Right lung (tissue), 10 donors: Measurements from ENCODE around the gene TUSC7. TPM values are rescaled to one million over a fixed set of nuclear protein-coding genes. Genes with fewer than 3 reads are reported as not detected.

Source experiments
- DNase-seq, 2 donors: peaks; one replicate each; pipeline ENCODE4 v3.0.0-alpha.2; 2013
- long read RNA-seq, 8 donors: transcript quantifications; one replicate each; lab custom pipeline, GENCODE V29; 2026
- polyA plus RNA-seq, 5 donors: library from polyadenylated mRNA; unstranded; fragments of 120-200 nt; gene quantifications; one replicate each; pipeline versions ENCODE4 v1.2.1 to v1.2.3, GENCODE V29; 2013; ENCODE audit warnings: inconsistent platforms in 1 of 5, low replicate concordance in 1 of 5; ENCODE audit not compliant: insufficient read length in 5 of 5, insufficient read depth in 1 of 5

The TUSC7 gene
- polyA plus RNA-seq: not detected
- long read RNA-seq, donor 1: 0 reads
- long read RNA-seq, donor 2: 0 reads
- long read RNA-seq, donor 3: 0 reads
- long read RNA-seq, donor 4: 0 reads
- long read RNA-seq, donor 5: 0 reads
- long read RNA-seq, donor 6: 0 reads
- long read RNA-seq, donor 7: 0 reads
- long read RNA-seq, donor 8: 0 reads

GRCh38 chr3:116709479-116709878 lies at the start of gene TUSC7:
TSS of gene TUSC7 (plus strand) at chr3:116709779.
- no peak for DNase-seq

DNA sequence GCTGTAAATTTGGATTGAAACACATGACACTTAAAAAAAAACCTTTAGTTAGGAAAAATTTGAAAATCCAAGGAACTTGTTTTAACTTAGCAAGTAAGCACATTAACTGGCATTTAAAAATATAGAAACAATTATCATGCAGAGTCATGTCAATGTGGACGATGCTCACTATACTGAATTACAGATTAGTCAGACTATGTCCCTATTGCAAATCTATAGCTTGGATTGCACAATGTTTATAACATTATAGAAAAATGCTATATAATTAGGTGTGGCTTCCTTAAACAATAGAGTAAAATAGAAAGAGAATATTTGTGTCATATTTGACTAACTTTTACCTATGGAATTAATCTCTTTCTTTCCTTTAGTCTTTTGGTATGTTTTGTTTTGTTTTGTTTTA lies 48.4 kb upstream of the TUSC7 start:
- DNase-seq: no peak

DNA sequence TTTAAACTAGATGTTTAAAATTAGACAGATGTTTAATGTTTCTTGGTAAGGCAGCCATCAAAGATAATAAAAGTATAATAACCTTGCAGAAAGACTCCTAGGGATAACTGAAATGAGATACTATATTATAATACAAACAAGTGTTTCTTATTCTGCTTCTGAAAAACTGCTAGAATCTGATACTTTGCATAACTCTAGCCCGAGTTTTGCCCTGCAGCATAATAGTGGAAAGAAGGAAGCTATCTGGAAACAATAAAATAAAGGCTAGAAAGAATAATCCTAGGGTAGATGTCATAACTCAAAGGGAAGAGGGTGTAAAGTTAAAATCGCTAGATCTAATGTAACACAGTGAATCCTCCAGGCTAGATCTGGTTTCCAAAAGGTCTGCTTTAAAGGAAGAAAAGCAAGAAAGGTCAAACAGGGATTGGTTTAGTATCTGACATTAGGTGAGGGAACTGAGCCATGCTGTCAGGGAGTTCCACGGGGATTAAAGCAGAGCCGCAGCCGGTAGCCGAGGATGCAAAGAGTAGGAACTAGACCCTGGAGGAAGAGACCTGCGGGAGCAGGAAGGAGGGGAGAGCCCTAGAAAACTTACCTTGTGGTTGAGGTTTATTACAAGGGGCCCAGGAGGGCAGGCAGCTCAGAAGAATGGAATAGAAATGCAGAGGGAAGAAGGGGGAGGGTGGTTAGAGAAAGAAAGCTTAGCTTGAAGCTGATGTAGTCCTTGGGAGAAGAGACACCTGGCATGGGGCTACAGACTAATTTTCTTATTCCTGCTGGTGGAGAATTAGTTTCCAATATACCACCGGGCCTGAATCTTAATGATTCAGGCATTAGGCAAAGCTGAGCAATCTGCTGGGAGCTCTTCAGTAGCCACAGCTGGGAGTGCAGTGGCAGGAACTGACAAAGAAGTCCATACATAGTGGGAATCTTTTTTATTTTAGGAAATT lies 46.1 kb upstream of the TUSC7 start:
- peak; percentile 7 to 8 for DNase-seq

DNA sequence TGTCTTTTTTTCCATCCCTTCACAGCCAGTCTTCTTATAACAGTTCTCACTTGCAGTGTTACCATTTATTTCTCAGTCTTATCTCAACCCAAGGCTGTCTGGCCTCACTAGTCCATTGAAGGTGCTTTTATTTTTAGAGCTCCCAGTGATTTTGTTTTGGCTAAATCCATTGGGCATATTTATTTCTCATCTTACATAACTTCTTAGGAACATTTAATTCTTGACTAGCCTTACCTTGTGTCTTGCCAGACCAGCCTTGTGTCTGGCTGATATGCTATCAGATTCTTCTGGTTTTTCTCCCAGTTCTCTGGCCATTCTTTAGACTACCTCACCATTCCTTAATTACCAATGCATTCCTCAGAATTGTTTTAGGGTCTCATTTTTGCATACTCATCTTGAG lies 42.3 kb upstream of the TUSC7 start:
- no peak for DNase-seq

DNA sequence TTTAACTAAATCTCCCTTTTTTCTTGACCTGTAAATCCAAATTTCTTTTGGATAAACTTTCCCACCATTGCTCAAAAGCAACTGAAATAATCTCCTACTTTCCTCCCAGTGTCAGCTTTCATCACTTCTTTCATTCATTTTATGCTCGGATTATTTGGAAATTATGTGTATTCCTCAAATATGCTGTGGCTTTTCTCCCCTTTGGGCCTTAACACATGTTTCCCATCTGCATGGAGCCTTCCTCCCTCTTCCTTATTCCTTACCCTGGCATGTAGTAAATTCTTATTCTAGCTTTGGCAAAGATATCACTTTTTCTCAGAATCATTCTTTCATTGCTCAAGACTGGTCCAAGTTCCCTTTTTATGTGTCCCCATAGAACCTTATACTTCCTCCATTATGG lies 41.8 kb upstream of the TUSC7 start:
- no peak for DNase-seq

GRCh38 chr3:116669576-116669975 lies 40.0 kb upstream of the TUSC7 start:
- DNase-seq: no peak

DNA sequence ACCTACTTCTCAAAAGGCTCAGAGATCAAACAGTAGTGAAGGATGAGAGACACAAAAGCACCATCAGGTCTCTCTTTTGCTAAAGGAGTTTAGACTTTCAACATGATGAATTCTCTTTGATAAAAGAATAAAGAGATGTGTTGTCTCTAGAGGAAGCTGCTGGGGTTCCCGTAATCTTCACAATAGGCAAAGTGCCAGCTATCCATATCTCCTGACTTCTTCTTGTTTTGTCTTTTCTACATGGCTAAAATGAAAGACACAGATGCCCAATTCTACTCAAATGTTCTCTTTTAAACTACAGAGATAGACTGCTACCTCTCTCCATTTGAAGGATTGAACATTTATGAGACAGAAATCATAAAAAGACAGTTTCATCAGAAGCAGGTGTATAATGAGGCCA lies 38.4 kb upstream of the TUSC7 start:
- no peak for DNase-seq

- no peak for DNase-seq
Measured at GRCh38 chr3:116678853-116679252, 30.7 kb upstream of the TUSC7 start.

DNA sequence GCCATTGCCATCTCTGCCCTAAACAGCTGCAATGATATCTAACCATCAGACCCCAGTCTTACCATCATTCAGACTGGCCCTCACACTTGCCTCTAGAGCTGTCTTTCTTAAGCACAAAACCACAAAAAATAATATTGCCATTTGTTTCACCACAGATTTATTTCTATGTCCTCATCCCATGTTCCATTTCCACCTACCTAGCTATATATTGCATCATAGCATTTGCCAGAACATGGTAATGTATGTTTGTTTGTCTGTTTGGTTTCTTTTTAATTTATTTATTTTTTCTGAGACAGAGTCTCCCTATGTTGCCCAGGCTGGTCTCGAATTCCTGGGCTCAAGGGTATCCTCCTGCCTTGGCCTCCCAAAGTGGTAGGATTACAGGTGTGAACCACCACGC lies 18.5 kb upstream of the TUSC7 start:
- no peak for DNase-seq

DNA sequence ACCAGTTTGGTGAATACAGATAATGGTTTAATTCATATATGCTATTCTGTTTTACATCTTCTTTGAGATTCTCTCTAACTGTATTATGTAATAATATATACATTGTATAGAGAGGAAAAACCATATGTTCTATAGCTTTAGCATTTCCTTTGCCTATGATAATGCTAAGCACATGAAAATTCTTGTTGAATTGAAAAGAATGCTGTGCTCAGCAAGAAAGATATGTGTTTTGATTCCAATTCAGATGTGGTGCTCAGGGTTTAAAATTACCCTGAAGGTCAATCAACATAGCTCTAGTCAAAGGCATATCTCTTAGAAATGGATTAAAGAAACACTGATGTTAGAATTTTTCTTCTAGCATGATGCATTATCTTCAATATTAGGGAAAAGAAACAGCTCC lies 8.5 kb upstream of the TUSC7 start:
- DNase-seq: no peak

- no peak for DNase-seq
Measured at GRCh38 chr3:116702334-116702733, 7.2 kb upstream of the TUSC7 start.

- DNase-seq: no peak
Measured at GRCh38 chr3:116707531-116707930, 2.0 kb upstream of the TUSC7 start.

DNA sequence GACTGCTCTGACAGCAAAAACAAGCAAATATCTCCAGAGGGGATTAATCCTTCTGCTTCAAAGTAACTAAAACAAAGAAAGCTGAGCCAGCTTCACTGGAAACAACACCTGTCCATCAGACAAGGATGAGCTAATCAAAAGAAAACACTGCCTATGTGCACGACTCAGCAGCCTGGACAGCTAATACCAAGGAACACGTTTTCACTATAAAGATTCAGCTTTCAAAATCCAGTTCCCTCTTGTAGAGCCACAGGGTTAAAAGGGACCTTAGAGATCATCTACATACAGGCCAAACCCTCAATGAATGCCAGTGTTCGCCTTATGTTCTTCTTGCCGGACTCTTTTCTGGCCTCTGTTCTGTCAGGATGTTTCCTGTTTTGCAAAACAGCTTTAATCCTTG lies 6.9 kb downstream of the TUSC7 start:
- no peak for DNase-seq

GRCh38 chr3:116717566-116717965 lies 8.0 kb downstream of the TUSC7 start:
- no peak for DNase-seq

GRCh38 chr3:116728454-116728853 lies 18.9 kb downstream of the TUSC7 start:
- DNase-seq: no peak

- DNase-seq: no peak
Measured at GRCh38 chr3:116734243-116734642, 24.7 kb downstream of the TUSC7 start.

DNA sequence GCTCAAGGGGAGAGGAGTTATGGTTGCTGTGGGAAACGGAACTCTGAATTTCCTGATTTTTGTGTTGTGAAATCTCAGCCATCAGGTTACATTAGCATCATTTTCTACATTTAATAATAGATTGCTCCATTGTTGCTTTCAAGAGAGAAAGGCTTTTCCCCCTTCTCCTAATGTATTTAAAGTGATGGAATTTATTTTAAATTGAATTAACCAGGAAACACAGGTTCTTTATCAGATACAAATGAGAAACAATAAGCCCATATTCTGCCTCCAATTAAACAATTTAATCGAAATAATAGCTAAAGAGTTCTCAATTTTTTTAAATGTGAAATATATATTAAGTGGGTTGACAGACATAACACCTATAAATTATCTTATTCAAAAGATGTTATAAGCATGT lies 30.1 kb downstream of the TUSC7 start:
- DNase-seq: no peak

DNA sequence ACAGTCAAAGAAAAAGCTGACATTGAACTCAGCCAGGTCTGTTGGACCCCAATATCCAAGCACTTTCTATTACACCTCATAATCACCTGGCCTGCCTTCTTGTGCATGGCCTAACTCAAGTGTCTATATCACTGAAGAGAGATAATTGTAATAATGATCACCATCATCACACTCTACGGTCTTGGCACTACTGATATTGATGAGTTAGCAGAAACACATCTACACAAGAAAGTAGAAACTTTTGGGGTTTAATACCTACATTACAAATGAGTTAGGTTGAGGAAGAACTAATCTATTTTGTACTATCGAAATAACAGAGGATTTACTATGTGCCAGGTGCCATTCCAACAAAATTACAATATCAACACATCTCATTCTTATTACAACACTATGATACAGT lies 30.7 kb downstream of the TUSC7 start:
- DNase-seq: no peak

- DNase-seq: no peak
Measured at GRCh38 chr3:116741467-116741866, 31.9 kb downstream of the TUSC7 start.

- DNase-seq: no peak
Measured at GRCh38 chr3:116743062-116743461, 33.5 kb downstream of the TUSC7 start.

DNA sequence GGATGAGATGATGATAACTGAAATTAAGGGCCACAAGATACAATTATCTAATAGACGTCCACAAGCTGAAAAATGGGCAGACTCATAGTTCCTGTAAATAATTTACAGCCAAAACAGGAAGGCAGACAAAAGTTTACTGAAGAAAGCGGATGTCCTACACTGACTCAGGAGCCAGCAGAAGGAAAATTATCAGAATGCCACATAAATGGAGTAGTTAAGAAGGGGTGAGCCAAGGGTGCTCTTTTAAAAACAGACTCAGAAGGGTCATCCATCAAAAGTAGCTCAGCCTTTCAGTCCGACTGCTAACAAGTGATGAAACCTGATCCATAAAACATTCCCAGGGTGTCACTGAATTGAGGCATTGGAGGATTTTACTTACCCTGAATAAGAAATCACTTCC lies 39.8 kb downstream of the TUSC7 start:
- no peak for DNase-seq

DNA sequence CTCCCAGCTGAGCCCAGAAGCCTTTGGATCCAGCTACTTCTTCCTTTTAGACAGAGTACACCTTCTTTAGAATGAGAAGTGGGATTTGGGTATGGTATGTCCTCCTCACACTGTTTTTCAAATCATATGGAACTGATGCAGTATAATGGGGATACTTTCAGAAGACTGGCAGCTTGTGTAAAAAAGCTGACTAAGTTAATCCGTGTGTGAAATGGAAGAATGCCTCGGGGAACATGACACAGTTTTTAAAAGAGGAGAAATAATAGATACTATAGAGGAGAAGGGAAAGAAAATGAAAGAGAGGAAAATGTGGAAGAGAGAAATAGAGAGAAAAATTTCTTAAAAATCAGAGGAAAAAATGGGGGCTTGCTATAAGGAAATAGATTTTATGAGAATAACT lies 47.7 kb downstream of the TUSC7 start:
- DNase-seq: no peak

DNA sequence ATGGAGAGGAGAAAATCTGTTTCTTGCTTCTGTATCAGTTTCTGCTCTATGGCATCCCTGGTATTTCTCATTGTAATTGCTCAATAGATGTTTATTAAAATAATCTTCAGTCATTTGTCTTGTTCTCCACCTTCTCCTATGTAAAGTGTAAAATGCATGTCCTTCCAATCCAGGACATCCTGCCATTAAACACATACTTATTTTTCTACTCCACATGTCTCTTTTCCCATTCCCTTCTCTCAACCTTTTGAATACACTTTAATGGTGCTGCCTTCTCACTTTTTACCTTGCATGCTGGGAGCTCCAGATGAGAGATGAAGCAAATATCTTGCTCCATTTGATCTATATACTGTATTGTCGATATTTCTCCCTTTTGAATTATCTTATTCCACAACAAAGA lies 49.7 kb downstream of the TUSC7 start:
- no peak for DNase-seq
